Inferior parietal cortex (tissue), 1 donor: ENCODE measurements around the gene GALNS.
A peak's percentile ranks its signal among the peaks of the same experiment; 100 is the strongest.
"Not testable (repeated sequence)": the region's sequence is repeated elsewhere in the genome, so short reads cannot be mapped to it uniquely, and the experiment has no call there.

Experiments
- DNase-seq: peaks from one replicate; pipeline ENCODE4 v3.0.0-alpha.2; 2016; ENCODE audit errors: extremely low spot score

The GALNS gene, protein sequence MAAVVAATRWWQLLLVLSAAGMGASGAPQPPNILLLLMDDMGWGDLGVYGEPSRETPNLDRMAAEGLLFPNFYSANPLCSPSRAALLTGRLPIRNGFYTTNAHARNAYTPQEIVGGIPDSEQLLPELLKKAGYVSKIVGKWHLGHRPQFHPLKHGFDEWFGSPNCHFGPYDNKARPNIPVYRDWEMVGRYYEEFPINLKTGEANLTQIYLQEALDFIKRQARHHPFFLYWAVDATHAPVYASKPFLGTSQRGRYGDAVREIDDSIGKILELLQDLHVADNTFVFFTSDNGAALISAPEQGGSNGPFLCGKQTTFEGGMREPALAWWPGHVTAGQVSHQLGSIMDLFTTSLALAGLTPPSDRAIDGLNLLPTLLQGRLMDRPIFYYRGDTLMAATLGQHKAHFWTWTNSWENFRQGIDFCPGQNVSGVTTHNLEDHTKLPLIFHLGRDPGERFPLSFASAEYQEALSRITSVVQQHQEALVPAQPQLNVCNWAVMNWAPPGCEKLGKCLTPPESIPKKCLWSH

DNA sequence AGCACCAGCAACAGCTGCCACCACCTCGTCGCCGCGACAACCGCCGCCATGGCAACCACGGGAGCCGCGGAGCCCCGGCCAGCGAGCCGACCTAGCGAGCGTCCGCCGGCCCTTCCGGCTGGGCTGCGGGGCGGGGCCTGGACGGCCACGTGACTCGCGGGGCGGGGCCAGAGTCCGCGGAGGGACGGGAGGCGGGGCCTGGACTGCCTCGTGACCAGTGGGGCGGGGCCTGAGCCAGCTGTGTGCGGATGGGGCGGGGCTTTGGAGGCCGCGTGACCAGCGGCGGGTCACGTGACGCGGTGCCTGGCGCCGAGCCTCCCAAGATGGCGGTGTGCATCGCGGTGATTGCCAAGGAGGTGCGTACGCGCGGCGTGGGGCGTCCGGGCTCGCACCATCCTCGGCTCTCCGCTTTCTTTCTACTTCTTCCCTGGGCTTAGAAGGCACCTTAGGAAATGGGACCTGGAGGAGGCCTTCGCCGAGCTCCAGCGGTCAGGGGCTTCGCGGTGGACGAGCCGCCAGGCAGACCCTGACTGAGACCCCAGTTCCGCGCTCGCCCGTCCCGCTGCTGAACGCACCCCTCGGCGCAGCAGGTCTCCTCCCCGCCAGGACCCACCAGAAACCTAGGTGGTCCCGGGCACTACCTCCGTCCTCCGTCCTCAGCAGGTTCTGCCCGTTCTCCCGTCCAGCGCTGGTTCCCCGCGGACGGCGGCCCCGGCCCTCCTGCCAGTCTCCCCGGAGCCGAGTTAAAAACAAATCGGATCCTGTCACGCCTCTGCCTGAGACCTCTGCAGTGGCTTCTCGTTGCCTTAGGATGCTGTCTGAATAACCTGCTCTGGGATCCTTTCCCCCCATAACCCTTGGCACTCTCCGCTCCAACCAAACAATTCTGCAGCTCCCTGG lies at the start of gene GALNS, which contains the start of gene TRAPPC2L:
TSS of gene GALNS (minus strand) at position 120 of the 900 bp plus-strand sequence. CDS start at position 50, 70 bp downstream.
TSS of gene TRAPPC2L (plus strand) at position 300 of the 900 bp plus-strand sequence. CDS start at position 324, 24 bp downstream.
- peak; percentile 93 for DNase-seq

DNA sequence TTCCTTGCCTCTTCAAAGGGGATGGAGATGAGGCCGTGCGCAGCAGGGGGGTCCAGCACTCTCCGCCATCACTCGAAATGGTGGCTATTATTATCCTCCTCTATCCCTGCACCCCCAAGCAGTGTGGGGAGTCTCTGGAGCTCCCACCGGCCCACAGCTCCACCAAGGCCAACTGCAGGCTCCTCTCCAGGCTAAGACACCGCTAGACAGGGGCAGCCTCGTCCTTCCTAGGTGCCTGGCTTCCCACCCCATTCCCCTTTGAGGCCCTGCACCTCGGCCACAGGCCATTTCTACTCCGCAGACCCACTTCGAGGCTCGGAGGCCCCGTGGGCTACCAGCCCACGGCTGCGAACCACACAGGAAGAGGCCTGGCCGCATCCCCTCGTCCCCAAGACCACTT lies 49.3 kb upstream of the GALNS start:
- DNase-seq: no peak

DNA sequence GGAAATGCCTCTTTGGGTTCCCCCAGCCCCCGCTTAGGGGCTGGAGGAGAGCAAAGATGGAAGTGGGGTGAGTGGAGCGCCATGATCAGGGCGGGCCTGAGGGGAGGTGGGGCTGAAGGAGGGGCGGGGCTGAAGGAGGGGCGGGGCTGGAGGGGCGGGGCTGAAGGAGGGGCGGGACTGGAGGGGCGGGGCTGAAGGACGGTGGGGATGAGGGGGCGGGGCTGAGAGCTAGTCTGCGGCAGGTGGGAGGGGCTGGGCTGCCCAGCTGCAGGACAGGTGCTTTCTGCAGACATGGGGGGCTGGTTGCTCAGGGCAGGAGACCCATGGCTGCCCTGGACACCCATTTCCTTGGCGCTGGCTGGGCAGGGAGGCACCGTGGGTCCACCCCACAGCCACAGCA lies 48.8 kb upstream of the GALNS start:
- DNase-seq: no peak

DNA sequence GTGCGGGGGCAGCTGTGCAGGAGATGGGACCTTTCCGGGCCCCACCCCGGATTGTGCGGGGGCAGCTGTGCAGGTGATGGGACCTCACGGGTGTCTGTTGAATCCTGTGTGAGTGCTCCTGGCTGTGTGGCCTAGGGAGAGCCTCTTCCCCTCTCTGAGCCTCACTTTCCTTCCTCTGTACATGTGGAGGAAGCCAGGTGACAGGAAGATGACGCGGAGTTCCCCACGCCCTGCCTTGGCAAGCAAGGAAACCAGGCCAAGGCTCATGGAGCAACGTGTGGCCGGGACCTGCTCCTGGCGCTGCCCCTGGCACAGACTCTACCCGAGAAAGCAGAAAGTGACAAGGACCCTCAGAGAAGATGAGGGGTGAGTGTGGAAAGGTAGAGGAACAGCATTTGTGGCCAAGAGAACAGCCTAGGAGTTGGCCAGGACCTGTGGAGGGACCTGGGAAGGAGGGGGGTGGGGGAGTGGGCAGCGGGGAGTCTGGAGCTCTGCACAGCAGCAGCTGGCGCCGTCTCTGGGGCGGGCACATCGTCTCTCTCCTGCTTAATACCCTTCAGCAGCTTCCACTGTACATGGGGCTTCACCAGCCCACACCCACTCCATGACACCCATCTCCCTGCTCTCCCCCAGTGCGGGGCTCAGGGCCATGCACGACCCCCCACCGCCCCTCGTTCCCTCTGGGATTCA lies 48.1 kb upstream of the GALNS start:
- no peak for DNase-seq

DNA sequence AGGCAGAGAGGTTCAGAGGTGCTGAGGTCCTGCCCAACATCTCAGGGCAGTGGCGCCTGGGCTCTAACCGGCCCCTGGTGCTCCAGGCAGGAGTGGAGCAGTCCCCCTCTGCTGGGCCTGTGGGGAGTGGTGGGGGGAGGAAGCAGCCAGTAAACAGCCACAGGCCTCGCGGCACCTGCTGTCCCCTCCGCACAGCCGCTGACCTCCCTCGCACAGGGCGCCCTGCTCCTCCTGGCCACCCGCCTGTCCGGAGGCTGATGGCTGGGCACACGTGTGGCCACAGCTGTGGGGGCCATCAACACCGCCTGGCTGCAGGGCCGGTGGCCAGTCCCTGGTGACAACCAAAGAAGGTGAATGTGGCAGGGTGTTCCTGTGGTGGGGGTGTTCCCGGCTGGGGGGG lies 46.5 kb upstream of the GALNS start:
- DNase-seq: no peak

DNA sequence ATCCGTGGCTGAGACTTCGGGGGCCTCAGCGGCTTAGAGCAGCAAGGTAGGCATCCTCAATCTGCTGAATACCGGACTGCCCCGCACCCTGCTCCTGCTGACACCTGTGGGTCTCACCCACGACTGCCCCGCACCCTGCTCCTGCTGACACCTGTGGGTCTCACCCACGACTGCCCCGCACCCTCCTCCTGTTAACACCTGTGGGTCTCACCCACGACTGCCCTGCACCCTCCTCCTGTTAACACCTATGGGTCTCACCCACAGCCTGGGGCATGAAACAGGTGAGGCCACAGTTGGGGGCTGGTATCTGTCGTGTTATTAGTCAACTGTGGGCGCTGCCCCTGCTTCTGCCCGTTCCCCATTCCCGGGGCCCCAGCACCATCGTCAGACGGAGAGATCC lies 46.0 kb upstream of the GALNS start:
- no peak for DNase-seq

DNA sequence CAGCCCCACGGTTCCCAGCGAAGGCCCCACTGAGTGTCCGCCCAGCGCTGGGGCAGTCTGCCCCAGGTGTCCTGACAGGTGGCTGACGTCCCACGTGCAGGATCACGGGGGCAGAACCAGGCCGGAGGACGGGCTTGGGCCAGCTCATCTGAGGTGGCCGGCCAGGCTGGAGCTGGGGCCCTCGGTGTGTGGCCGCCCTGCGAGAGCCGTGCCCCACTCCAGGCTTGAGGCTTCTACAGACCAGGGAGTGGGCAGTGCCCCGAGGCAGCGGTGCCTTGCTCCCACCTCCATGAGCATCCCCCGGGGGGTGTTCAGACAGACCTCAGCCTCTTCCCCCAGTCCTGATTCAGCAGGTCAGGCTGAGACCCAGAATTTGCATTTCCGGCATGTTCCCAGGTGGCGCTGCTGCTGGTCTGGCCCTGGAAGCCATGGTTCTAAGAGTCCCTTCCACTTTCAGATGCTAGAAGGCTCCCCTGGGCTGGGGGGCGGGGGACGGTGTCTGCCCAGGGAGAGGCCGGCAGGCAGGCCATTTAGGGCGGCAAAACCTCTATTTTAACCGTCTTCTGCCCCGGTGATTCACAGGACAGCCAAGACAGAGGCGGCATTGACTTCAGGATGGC lies 45.1 kb upstream of the GALNS start:
- DNase-seq: no peak

DNA sequence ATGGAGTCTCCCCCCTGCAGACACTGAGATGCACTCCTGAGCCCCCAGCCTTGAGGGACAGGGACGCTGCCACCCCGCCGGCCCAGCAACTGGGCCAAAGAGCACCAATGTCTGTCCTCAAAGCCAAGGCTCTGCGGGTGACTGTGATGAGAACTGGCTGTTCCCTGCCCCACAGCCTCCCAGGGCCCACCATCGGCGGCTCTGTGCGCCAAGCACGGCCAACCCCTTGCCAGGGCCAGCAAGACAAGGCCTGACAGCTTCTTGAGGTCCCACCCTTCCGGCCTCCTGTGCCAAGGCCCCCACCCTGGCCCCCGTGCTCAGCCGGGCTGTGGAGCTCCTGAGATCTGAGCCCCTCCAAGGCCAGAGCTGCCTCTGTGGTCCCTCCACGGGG lies 43.9 kb upstream of the GALNS start:
- no peak for DNase-seq

DNA sequence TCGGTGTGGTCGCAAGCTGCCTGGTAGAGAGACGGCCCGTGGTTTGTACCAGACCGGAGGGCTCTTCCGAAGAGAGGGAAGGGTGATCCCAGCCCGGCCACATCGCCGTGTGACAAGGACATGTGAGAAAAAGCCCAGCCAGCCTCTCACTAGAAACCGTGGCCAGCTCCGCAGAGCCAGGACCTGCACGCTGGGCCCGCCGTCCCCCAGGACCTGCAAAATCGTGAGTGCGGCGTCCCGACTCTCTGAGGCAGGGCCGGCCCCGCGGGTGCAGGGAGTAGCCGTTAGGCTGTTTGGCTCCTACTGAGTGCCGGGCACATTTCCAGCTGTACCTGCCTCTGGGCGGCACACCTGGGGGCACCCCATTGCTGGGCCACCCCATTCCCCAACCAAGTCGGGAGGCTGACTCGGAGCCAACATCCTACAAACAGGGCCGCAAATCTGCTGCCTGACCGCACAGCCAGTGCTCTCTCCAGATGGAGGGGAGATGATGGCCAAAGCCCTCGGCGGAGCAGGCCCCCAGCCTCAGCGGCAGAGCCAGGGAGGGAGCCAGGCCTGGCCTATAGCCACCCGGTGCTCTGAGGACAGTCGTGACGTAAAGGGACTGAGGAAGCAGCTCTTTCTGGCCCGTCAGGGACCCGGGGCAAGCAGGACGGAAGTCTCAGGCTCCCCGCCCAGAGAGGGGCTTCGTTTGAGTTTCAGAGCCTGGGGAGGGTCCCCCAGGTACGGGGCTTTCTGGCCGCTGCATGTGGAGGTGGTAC lies 43.3 kb upstream of the GALNS start:
- DNase-seq: no peak

DNA sequence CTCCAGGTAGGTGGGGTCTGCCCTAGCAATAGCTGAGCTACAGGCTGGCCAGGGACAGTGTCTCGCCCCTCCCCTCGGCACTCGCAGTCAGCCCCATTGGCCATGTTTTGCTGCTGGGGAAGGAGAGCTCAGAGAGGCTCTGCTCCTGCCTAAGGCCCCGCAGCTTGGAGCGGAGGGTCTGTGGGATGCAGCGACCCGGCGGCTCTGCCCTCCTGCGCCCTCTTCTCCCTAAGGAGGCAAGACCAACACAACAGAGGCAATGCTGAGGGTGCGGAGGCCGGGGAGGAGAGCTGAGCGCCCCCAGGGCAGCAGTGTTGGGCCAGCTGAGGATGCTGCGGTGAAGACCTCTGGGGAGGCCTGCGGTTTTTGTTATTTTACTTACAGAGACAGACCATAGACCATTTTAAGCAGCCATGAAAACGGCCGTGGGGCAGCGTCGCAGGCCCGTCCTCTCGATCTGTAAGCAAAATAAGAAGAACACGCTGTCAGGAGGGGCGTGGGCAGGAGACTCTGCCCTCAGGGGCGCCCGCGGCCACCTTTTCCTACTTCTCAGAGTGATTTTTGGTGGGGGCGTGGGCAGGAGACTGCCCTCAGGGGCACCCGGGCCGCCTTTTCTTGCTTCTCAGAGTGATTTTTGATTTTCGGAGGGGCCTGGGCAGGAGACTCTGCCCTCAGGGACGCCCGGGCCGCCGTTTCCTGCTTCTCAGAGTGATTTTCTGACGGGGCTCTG lies 41.1 kb upstream of the GALNS start:
- DNase-seq: no peak

DNA sequence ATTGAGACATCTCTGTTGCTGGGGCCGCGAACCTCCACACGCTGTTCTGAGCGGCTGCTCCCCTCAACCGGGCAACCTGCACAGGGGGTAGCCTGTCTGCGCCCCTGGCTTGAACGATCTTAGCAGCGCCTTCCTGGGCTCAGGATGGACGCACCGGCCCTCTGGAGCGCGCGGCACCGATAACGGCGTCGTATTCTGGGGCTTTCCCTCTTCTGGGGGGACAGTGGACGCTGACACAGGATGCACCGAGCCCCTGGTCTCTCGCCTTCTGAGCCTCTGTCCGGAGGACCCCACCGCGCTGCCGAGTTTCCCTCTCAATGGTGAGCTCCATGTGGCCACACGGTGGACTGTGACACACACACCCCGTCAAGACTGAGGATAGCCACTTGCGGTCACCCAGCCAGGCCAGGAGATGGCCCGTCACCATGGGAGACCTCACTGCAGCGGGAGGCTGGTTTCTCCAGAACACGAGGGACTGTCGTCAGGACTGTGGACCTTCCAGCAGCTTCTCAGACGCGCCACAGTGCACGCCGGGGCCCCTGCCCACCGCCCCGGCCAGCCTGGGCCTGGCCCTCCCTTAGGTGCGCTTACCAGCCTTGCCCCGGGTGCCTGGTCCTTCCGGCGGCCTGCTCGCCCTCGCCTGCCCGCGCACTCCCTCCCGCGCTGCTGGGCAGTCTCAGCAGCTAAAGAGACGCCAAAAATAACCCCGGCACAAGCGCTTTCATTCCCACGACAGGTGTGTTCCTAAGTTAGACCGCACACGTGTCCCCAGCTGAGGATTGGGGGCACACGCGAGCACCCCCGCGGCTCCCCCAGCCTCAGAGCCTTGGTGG lies 39.7 kb upstream of the GALNS start:
- DNase-seq: no peak

DNA sequence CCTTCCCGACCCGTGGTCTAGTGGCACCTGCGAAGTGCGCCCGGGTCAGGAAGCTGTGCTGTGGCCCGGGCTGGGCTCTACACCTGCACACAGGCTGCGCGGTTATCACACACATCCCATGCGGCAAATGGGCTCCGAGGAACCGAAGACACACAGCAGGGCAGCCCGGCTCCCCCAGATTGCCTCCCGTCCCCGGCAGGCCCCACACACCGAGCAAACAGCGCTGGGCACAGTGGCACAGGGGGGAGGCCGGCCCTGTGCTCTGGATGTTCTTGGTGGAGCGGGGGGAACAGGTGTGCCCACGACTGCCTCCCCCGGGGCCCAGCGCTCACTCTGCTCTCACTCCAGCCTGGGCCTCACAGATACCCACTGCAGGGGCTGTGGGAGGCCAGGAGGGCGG lies 38.6 kb upstream of the GALNS start:
- no peak for DNase-seq

DNA sequence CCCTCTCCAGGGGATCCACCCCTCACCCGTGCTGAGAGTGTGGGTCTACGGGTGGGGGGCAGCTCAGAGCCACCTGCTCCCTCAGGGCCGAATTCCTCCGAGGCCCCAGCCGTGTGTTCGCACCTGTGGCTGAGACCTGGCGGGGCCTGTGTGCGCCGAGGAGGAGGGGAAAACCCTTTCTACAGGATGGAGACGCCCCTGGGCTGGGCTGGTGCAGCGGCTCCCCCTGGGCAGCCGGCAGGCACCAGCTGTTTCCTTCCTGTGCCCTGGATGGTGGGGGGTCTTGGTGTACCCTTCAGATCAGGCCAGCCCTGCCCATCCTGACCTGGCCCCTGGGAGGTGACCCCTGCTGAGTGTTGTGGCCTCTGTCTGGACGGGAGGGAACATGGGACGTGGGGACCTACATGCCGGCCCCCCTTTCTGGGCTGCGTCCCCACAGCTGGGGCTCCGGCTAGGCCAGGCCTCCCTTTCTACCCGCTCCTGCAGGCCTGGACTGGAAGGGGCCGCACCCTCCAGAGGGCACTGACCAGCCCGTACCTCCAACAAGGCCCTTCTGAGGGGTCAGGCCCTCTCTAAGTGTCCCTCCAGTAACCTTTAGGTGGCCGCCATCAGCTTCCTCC lies 38.0 kb upstream of the GALNS start:
- DNase-seq: no peak

DNA sequence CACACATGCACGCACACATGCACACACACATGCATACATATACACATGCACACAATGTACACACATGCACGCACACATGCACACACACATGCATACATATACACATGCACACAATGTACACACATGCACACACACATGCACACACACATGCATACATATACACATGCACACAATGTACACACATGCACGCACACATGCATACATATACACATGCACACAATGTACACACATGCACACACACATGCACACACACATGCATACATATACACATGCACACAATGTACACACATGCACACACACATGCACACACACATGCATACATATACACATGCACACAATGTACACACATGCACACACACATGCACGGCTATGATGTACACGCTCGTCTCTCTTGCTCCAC lies 37.5 kb upstream of the GALNS start:
- not testable (repeated sequence) for DNase-seq

DNA sequence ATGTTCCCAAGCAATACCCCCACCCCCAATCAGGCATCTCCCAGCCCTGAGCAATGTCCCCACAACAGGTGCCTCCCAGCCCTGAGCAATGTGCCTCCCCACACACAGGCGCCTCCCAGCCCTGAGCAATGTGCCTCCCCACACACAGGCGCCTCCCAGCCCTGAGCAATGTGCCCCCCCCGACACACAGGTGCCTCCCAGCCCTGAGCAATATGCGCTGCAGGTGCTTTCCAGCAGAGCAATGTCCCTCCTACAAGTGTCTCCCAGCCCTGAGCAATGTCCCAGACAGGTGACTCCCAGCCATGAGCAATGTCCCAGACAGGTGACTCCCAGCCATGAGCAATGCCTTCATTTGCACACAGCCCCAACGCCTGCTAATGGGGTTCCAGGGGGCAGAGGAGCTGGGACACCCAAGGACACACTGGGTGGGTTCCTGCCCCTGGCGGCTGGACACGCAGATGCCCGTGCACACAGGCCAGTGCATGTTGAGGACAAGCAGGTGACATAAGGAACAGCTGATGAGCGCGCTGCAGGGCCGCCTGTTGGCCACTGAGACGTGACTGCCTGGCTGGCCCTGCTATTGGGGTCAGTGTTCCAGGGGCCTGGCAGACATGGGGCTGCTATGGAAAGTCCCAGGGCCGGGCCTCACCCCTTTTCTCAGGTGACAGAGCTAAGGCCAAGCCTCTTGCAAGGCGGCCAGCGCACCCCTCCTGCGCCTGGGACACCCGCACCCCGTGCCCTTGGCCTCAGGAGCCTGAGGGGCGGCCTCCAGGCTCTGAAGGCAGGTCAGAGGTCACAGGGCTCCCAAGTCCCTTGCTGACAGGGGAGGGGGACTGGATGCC lies 36.6 kb upstream of the GALNS start:
- no peak for DNase-seq

DNA sequence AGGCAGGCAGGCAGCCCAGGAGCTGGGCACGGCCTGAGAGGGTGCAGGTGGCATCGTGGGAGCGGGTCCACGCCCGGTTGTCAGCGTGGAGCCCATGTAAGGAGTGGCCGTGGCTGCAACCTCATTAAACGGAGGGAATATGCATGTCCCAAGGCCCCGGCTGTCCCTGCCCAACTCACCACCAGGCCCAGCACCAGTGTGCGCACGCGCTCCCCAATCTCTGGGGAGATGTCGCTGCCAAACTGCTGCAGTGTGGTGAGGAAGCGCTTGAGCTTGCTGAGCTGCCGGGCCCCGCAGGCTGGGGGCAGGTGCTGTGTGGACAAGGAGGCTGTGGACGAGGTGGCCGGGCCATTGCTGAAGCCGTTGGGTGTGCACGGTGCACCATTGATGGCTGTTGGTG lies 35.3 kb upstream of the GALNS start:
- no peak for DNase-seq

DNA sequence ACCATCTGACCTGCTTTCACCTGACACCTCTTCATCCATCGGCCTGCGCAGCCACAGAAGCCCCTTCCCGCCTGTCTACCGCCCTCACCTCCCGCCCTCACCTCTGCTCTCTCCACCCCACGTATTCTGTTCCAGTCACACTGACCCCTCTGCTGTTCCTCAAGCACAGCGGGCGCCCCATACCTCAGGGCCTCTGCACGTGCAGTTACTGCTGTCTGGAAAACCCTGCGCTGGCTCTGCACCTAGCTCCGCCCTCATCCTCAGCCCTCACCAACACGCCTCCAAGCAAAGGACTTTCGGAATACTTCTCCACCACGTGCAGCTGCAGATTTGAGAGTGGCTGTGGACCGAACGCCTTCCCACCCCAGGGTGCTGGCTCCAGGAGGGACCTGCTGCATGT lies 34.3 kb upstream of the GALNS start:
- DNase-seq: no peak
